Neuronal stem cell (in vitro differentiated cells): ENCODE results near the gene TLL1.

Experiments
- DNase-seq: peaks from one replicate; pipeline ENCODE4 v3.0.0-alpha.2; 2013; ENCODE audit warnings: low spot score
- H2AFZ ChIP-seq: one replicate; pipeline ENCODE4 v1.6.1; 2013; ENCODE audit warnings: mild to moderate bottlenecking, low read length, inconsistent platforms
- H2AK5ac ChIP-seq: 2 replicates; pipeline ENCODE4 v1.6.1; 2013; ENCODE audit warnings: low read depth, mild to moderate bottlenecking, inconsistent platforms, low read length, moderate library complexity, mixed read lengths
- H2BK120ac ChIP-seq: 2 replicates; pipeline ENCODE4 v1.6.1; 2013; ENCODE audit warnings: low read depth, mild to moderate bottlenecking, inconsistent platforms, low read length, moderate library complexity, mixed read lengths
- H2BK12ac ChIP-seq: one replicate; pipeline ENCODE4 v1.6.1; 2013; ENCODE audit warnings: low read length, inconsistent platforms
- H2BK15ac ChIP-seq: 2 replicates; pipeline ENCODE4 v1.6.1; 2013; ENCODE audit warnings: mild to moderate bottlenecking, low read length, inconsistent platforms, mixed read lengths
- H2BK5ac ChIP-seq: one replicate; pipeline ENCODE4 v1.6.1; 2013; ENCODE audit warnings: inconsistent platforms, mild to moderate bottlenecking, low read length, moderate library complexity
- H3K14ac ChIP-seq: one replicate; pipeline ENCODE4 v1.6.1; 2013; ENCODE audit warnings: low read length, inconsistent platforms
- H3K18ac ChIP-seq: 2 replicates; pipeline ENCODE4 v1.6.1; 2013; ENCODE audit warnings: low read length, inconsistent platforms
- H3K23ac ChIP-seq: 2 replicates; pipeline ENCODE4 v1.6.1; 2013; ENCODE audit warnings: low read depth, mild to moderate bottlenecking, mixed read lengths, low read length, inconsistent platforms; ENCODE audit not compliant: poor library complexity
- H3K27ac ChIP-seq: replicated peaks from 3 replicates; pipeline ENCODE4 v1.5.1; 2013; ENCODE audit warnings: low read length, inconsistent platforms
- H3K27me3 ChIP-seq, 3 experiments: 2 replicates each; pipeline ENCODE4 v1.6.1; 2013; ENCODE audit warnings: low read length in 3 of 3, mild to moderate bottlenecking in 2 of 3, inconsistent platforms in 1 of 3, low read depth in 1 of 3, mixed read lengths in 1 of 3, moderate library complexity in 1 of 3; ENCODE audit not compliant: control insufficient read depth in 3 of 3, insufficient read depth in 3 of 3
- H3K36me3 ChIP-seq, 2 donors: replicated peaks in 1 of 2; 2 replicates each; pipeline ENCODE4 v1.6.1; 2013; ENCODE audit warnings: low read length in 2 of 2; ENCODE audit not compliant: control insufficient read depth in 2 of 2, insufficient read depth in 2 of 2
- H3K4ac ChIP-seq: 2 replicates; pipeline ENCODE4 v1.6.1; 2013; ENCODE audit warnings: inconsistent platforms, mild to moderate bottlenecking, low read length, moderate library complexity
- H3K4me1 ChIP-seq, 2 donors: 1 replicate in 1 of 2; 2 replicates in 1 of 2; pipeline ENCODE4 v1.6.1; 2013; ENCODE audit warnings: low read length in 2 of 2, low read depth in 1 of 2; ENCODE audit not compliant: control insufficient read depth in 2 of 2, insufficient read depth in 1 of 2
- H3K4me2 ChIP-seq: one replicate; pipeline ENCODE4 v1.6.1; 2013; ENCODE audit warnings: mild to moderate bottlenecking, low read length, inconsistent platforms; ENCODE audit not compliant: insufficient read depth, poor library complexity, severe bottlenecking
- H3K4me3 ChIP-seq, 2 donors: 2 replicates each; pipeline ENCODE4 v1.5.1; 2013; ENCODE audit warnings: low read length in 2 of 2, mild to moderate bottlenecking in 2 of 2, inconsistent platforms in 1 of 2, moderate library complexity in 1 of 2
- H3K79me1 ChIP-seq: one replicate; pipeline ENCODE4 v1.6.1; 2013; ENCODE audit warnings: low read depth, mild to moderate bottlenecking, inconsistent platforms, low read length, moderate library complexity
- H3K9ac ChIP-seq: one replicate; pipeline ENCODE4 v1.6.1; 2013; ENCODE audit warnings: mild to moderate bottlenecking, low read depth, low read length, inconsistent platforms; ENCODE audit not compliant: poor library complexity
- H3K9me3 ChIP-seq, 2 donors: replicated peaks in 1 of 2; 2 replicates each; pipeline versions ENCODE3 to v1.6.1; 2013; ENCODE audit warnings: low read length in 2 of 2, mild to moderate bottlenecking in 2 of 2, inconsistent platforms in 1 of 2, low read depth in 1 of 2, mixed read lengths in 1 of 2, moderate library complexity in 1 of 2; ENCODE audit not compliant: control insufficient read depth in 2 of 2, insufficient read depth in 1 of 2
- H4K8ac ChIP-seq: one replicate; pipeline ENCODE4 v1.6.1; 2013; ENCODE audit warnings: low read depth, mild to moderate bottlenecking, inconsistent platforms, low read length, moderate library complexity
- H4K91ac ChIP-seq: one replicate; pipeline ENCODE4 v1.6.1; 2013; ENCODE audit warnings: low read length, low read depth, mild to moderate bottlenecking, inconsistent platforms; ENCODE audit not compliant: poor library complexity
- WGBS, 2 donors: extraction: QIAGEN DNeasy Blood & Tissue Kit; methylation state at CpG; one replicate each; pipeline ENCODE4 v1.1.7; 2013; ENCODE audit warnings: missing lambda C conversion rate in 2 of 2, mixed read lengths in 1 of 2; ENCODE audit not compliant: insufficient read length in 2 of 2, insufficient replicate concordance in 1 of 2; ENCODE audit errors: extremely low coverage in 2 of 2; 5-methylcytosine and 5-hydroxymethylcytosine counted together

TLL1 gene

DNA sequence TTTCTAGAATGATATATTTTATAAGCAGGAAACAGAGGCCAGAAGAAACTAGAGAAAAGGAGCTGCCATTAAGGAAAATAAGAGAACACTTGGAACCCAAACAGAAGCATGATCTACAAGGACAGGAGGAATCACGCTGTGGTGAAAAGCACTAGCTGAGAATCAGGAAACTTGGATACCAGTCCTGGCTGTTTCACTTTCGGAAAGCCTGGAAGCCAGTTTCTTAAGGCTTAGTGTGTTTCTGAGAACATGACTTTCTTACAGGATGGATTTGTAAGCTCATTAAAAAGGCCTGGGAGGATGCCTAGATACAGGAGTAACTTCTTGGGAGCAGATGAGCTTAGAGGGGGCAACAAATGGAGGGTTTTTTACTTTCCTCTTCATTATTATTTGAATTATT is 36.9 kb downstream of the TLL1 start:
- Histone ChIP-seq H2BK15ac (no peak overlapping the region), H3K4ac (no peak overlapping the region), H4K91ac (no peak overlapping the region), H3K79me1 (no peaks in the 10 kb centered on the region), H2AFZ (no peak overlapping the region), H2BK12ac (no peak overlapping the region), H2BK120ac (no peak overlapping the region), H2AK5ac (no peak overlapping the region), H3K27me3 (no peaks in the 10 kb centered on the region), H3K9me3 (no peaks in the 10 kb centered on the region), H3K4me1 (no peaks in the 10 kb centered on the region), H3K18ac (no peak overlapping the region), H3K4me3 (no peak overlapping the region), H3K27ac (no peak overlapping the region), H4K8ac (no peak overlapping the region), H2BK5ac (no peak overlapping the region), H3K14ac (no peak overlapping the region), H3K36me3 (no peaks in the 10 kb centered on the region), H3K9ac (no peak overlapping the region), H3K4me2 (no peak overlapping the region), H3K23ac (no peak overlapping the region)
- WGBS, 2 donors: no CpG with 5 or more reads among the region's 2 CpGs
- DNase-seq: no peak

DNA sequence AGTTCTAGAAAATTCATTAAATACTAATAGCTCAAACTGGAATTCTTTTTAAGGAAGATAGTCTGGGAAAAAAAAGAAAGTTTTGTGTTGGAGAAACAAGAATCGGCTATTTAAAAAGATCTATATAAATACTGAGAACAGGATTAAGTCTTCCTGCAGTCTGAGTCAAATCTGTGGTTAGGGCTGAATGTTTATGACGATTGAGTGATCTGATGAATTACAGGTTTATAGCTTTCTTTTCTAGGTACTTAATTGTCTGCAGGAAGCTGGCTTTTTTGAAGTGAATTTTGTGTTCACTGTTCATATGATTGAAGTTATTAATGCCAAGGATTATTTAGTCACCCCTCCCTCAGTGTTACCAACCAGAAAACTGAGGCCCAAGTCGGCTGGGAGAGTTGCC is 42.2 kb downstream of the TLL1 start:
- Histone ChIP-seq H4K91ac (no peak overlapping the region), H3K9ac (no peak overlapping the region), H2BK15ac (no peak overlapping the region), H3K4ac (no peak overlapping the region), H2AFZ (no peak overlapping the region), H3K4me2 (no peak overlapping the region), H3K27ac (no peak overlapping the region), H2BK12ac (no peak overlapping the region), H3K27me3 (no peaks in the 10 kb centered on the region), H3K79me1 (no peaks in the 10 kb centered on the region), H3K4me3 (no peak overlapping the region), H4K8ac (no peak overlapping the region), H3K9me3 (no peaks in the 10 kb centered on the region), H3K36me3 (no peaks in the 10 kb centered on the region), H2BK5ac (no peak overlapping the region), H2BK120ac (no peak overlapping the region), H3K23ac (no peak overlapping the region), H3K4me1 (no peaks in the 10 kb centered on the region), H2AK5ac (no peak overlapping the region), H3K14ac (no peak overlapping the region), H3K18ac (no peak overlapping the region)
- WGBS, 2 donors: no CpG with 5 or more reads among the region's 3 CpGs
- no peak for DNase-seq

DNA sequence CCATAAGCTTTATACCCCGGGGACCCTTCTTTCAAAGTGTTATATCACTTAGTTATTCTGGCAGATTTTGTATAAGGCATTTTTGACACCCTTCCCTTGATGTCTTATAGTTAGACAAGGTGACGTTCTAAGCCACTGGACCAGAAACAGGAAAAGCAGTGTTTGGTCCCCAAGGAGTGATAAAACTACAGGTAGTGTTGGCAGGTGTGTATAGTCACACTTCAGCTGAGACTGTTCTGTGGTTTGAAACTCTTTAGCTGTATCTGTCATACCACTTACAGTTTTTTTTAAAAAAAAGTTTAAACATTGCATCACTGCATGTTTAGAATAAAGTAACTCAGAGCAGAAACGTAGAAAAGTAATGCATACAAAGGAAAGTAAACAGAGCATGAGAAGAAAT is 48.5 kb downstream of the TLL1 start:
- no peak overlapping the region for H2AK5ac ChIP-seq
- no peaks in the 10 kb centered on the region for H3K9me3 ChIP-seq
- no peak overlapping the region for H3K4ac ChIP-seq
- no peaks in the 10 kb centered on the region for H3K79me1 ChIP-seq
- no peak overlapping the region for H3K14ac ChIP-seq
- no peak overlapping the region for H3K4me3 ChIP-seq
- H4K91ac ChIP-seq: no peak overlapping the region
- no peak overlapping the region for H4K8ac ChIP-seq
- no peak overlapping the region for H3K27ac ChIP-seq
- no peak overlapping the region for H2BK120ac ChIP-seq
- no peak overlapping the region for H3K18ac ChIP-seq
- WGBS, 2 donors: no CpG with 5 or more reads among the region's 3 CpGs
- no peak for DNase-seq
- H3K9ac ChIP-seq: no peak overlapping the region
- H3K4me1 ChIP-seq: no peaks in the 10 kb centered on the region
- no peak overlapping the region for H2BK12ac ChIP-seq
- no peak overlapping the region for H2AFZ ChIP-seq
- H3K23ac ChIP-seq: no peak overlapping the region
- H2BK15ac ChIP-seq: no peak overlapping the region
- no peaks in the 10 kb centered on the region for H3K36me3 ChIP-seq
- H3K4me2 ChIP-seq: no peak overlapping the region
- no peak overlapping the region for H2BK5ac ChIP-seq
- no peaks in the 10 kb centered on the region for H3K27me3 ChIP-seq

DNA sequence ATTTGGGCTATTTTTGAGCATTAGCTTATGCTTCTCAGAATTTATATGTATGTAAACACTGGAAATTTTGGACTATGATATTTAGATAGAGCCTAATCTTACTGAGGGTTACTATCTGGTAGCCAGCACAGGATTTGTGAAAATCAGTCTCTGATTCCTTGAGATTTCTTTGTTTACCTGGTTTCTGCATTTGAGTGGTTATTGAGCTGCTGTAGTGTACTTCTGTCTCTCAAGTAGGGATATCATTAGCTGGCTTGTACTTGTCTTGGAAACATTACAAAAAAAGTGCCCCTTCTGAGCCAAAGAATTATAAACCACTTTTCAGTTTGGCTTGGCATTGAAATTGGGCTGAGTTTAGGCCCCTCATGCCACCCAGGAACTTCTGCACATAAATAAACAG is 49.7 kb downstream of the TLL1 start:
- H2BK15ac ChIP-seq: no peak overlapping the region
- no peak overlapping the region for H2AK5ac ChIP-seq
- H2BK120ac ChIP-seq: no peak overlapping the region
- no peak overlapping the region for H3K9ac ChIP-seq
- H3K4ac ChIP-seq: no peak overlapping the region
- no peak overlapping the region for H3K23ac ChIP-seq
- no peak overlapping the region for H3K18ac ChIP-seq
- H3K27ac ChIP-seq: no peak overlapping the region
- DNase-seq: no peak
- H2BK5ac ChIP-seq: no peak overlapping the region
- no peak overlapping the region for H3K4me2 ChIP-seq
- no peaks in the 10 kb centered on the region for H3K27me3 ChIP-seq
- no peaks in the 10 kb centered on the region for H3K9me3 ChIP-seq
- H3K36me3 ChIP-seq: no peaks in the 10 kb centered on the region
- H4K91ac ChIP-seq: no peak overlapping the region
- no peak overlapping the region for H4K8ac ChIP-seq
- no peak overlapping the region for H3K14ac ChIP-seq
- H3K4me3 ChIP-seq: no peak overlapping the region
- H3K4me1 ChIP-seq: no peaks in the 10 kb centered on the region
- H2AFZ ChIP-seq: no peak overlapping the region
- H2BK12ac ChIP-seq: no peak overlapping the region
- no peaks in the 10 kb centered on the region for H3K79me1 ChIP-seq
